ENCODE measurements around the gene RAVER1. TPM values are rescaled to one million over a fixed set of nuclear protein-coding genes. Genes with fewer than 3 reads are reported as not detected.

Gene RAVER1
- total and polyA plus RNA-seq, 2 of the 13 experiments (the other 11 are each of a cell fraction or from before 2014, with no cell fraction given): 3.6 to 7.9 TPM

DNA sequence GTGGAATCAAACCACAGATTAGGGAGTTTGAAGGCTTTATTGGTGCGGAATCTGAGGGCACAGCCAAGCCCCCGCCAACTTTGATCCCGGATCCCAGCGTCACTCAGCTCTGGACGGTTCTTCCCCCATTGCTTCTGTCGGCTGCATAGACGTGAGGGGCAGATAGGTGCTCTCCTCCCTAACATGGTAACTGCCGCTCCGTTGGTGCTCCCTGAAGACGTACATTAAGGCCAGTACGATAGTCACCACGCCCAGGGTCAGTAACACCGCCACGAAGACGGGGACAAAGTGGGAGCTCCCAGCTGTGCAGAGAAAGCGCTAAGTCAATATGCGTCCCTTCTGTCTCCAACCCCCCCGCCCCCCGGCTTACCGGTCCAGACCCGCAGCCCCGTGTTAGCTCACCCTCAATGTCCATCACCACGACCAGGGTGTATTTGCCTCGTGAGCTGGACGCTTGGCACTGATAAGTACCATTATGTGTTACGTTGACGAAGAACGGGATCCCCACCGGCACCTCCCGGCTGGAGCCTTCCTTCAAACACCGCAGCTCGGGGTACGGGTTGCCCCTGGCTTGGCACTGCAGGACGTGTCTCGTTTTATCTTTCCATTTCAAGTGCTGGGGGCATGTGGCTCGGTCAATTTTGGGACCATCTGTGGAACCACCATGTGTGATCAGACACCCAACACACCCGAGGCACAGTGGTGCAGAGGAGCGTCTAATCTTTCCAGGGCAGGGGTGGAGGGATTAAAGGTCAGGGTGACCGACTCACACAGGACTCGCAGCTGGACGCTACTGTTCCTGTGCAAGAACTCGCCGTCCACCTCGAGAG is 644 bp upstream of the RAVER1 start (continued):
- TF ChIP-seq, protein P1, sequence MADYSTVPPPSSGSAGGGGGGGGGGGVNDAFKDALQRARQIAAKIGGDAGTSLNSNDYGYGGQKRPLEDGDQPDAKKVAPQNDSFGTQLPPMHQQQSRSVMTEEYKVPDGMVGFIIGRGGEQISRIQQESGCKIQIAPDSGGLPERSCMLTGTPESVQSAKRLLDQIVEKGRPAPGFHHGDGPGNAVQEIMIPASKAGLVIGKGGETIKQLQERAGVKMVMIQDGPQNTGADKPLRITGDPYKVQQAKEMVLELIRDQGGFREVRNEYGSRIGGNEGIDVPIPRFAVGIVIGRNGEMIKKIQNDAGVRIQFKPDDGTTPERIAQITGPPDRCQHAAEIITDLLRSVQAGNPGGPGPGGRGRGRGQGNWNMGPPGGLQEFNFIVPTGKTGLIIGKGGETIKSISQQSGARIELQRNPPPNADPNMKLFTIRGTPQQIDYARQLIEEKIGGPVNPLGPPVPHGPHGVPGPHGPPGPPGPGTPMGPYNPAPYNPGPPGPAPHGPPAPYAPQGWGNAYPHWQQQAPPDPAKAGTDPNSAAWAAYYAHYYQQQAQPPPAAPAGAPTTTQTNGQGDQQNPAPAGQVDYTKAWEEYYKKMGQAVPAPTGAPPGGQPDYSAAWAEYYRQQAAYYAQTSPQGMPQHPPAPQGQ (CRISPR knock-in tag; IDR thresholded peaks at IDR 0.05; ENCODE audit: borderline replicate concordance): no peak
- TF ChIP-seq, protein P2, sequence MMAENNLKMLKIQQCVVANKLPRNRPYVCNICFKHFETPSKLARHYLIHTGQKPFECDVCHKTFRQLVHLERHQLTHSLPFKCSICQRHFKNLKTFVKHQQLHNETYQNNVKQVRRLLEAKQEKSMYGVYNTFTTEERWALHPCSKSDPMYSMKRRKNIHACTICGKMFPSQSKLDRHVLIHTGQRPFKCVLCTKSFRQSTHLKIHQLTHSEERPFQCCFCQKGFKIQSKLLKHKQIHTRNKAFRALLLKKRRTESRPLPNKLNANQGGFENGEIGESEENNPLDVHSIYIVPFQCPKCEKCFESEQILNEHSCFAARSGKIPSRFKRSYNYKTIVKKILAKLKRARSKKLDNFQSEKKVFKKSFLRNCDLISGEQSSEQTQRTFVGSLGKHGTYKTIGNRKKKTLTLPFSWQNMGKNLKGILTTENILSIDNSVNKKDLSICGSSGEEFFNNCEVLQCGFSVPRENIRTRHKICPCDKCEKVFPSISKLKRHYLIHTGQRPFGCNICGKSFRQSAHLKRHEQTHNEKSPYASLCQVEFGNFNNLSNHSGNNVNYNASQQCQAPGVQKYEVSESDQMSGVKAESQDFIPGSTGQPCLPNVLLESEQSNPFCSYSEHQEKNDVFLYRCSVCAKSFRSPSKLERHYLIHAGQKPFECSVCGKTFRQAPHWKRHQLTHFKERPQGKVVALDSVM (CRISPR knock-in tag; IDR thresholded peaks at IDR 0.05): no peak
- no peak for TF ChIP-seq BRD4 (CRISPR knock-in tag; IDR thresholded peaks at IDR 0.05)
- peak; percentile 4 for TF ChIP-seq RBM22 (optimal IDR thresholded peaks at IDR 0.05; ENCODE audit: low read length)
- TF ChIP-seq HNF4G (IDR thresholded peaks at IDR 0.05; ENCODE audit: borderline replicate concordance, low read depth, low read length): peak; percentile 38; the same call in 1 of the 2 replicates
- no peak; the same call in 1 of the 2 replicates for TF ChIP-seq HNF4G (CRISPR knock-in tag; IDR thresholded peaks at IDR 0.05; ENCODE audit: borderline replicate concordance, low read depth)
- peak; percentile 4; the same call in 1 of the 2 replicates for TF ChIP-seq ZMYM4 (CRISPR knock-in tag; IDR thresholded peaks at IDR 0.05)
- TF ChIP-seq ZNF562 (CRISPR knock-in tag; IDR thresholded peaks at IDR 0.05; ENCODE audit: borderline replicate concordance): no peak
- no peak for TF ChIP-seq IKZF4 (CRISPR knock-in tag; IDR thresholded peaks at IDR 0.05; ENCODE audit: borderline replicate concordance, low read depth, not compliant biosample characterization)
- no peak for TF ChIP-seq MXD4 (CRISPR knock-in tag; IDR thresholded peaks at IDR 0.05)
- TF ChIP-seq ETV6 (CRISPR knock-in tag; conservative IDR thresholded peaks at IDR 0.05): no peak
- no peak for TF ChIP-seq ZNF460 (CRISPR knock-in tag; IDR thresholded peaks at IDR 0.05; ENCODE audit: borderline replicate concordance)
- TF ChIP-seq ZNF331 (CRISPR knock-in tag; IDR thresholded peaks at IDR 0.05): no peak
- no peak for TF ChIP-seq SMARCE1 (IDR thresholded peaks at IDR 0.05; ENCODE audit: borderline replicate concordance)
- TF ChIP-seq MLLT10 (CRISPR knock-in tag; IDR thresholded peaks at IDR 0.05): no peak
- 0 out of 4 replicates have a peak, but pooled peaks of 1 of the 2 experiments have one; percentile 21 for TF ChIP-seq NR2F1 (CRISPR knock-in tag; IDR thresholded peaks at IDR 0.05)
- TF ChIP-seq ZNF75D (CRISPR knock-in tag; IDR thresholded peaks at IDR 0.05; ENCODE audit: borderline replicate concordance): no peak
- TF ChIP-seq, protein P3, sequence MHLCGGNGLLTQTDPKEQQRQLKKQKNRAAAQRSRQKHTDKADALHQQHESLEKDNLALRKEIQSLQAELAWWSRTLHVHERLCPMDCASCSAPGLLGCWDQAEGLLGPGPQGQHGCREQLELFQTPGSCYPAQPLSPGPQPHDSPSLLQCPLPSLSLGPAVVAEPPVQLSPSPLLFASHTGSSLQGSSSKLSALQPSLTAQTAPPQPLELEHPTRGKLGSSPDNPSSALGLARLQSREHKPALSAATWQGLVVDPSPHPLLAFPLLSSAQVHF (CRISPR knock-in tag; IDR thresholded peaks at IDR 0.05): no peak
- no peak for TF ChIP-seq JUNB (CRISPR knock-in tag; IDR thresholded peaks at IDR 0.05; ENCODE audit: borderline replicate concordance)
- no peak for TF ChIP-seq ZNF17 (CRISPR knock-in tag; IDR thresholded peaks at IDR 0.05)
- TF ChIP-seq EHMT2 (IDR thresholded peaks at IDR 0.05; ENCODE audit: borderline replicate concordance, low read depth, low read length): no peak
- TF ChIP-seq ZNF614 (CRISPR knock-in tag; IDR thresholded peaks at IDR 0.05; ENCODE audit: borderline replicate concordance): no peak
- no peak for TF ChIP-seq EZH2 (conservative IDR thresholded peaks at IDR 0.05; ENCODE audit: low read depth, low read length)
- no peak for TF ChIP-seq SKI (IDR thresholded peaks at IDR 0.05; ENCODE audit: partially characterized antibody)

Measured in HepG2 (cell line).